Endothelial cell of umbilical vein (primary cell): Measurements from ENCODE around the gene NCSTN. TPM values are rescaled to one million over a fixed set of nuclear protein-coding genes. Genes with fewer than 3 reads are reported as not detected.

ENCODE experiments used
- BruUV-seq: library from RNA; stranded (reverse); fragments of 400-500 nt; replicated peaks from 2 replicates; lab custom pipeline; 2021; lab: Mats Ljungman, UMichigan
- CTCF ChIA-PET: fragments of 300-600, 350-600 bp; sonication (Branson Sonifier 250); formaldehyde crosslinking; loops from one replicate; lab custom pipeline; 2021; ENCODE audit warnings: antibody characterized with exemption, inconsistent platforms; lab: Charles Lee
- POLR2A ChIA-PET: fragments of 300-600, 350-600 bp; sonication (Branson Sonifier 250); formaldehyde crosslinking; loops from one replicate; lab custom pipeline; 2021; ENCODE audit warnings: antibody characterized with exemption, inconsistent platforms; lab: Charles Lee
- DNase-seq: peaks from one replicate; pipeline ENCODE4 v3.0.0-alpha.2; 2011; ENCODE audit warnings: low read depth, low spot score
- FAIRE-seq: peaks from 2 replicates; lab custom pipeline; 2011; peaks lifted over from hg19 to GRCh38; lab: Jason Lieb, UNC
- H2AFZ ChIP-seq: 2 replicates; pipeline ENCODE4 v1.6.0; 2012; ENCODE audit warnings: low read depth, low read length, control low read depth, inconsistent platforms
- H3K27ac ChIP-seq: 2 replicates; pipeline ENCODE4 v1.5.1; 2011; ENCODE audit warnings: low read depth, mild to moderate bottlenecking, control low read depth, low read length, moderate library complexity; ENCODE audit not compliant: insufficient read depth
- H3K27me3 ChIP-seq, 2 experiments: 2 replicates each; pipeline versions ENCODE4 v1.6.0 to v1.6.1; 2011; ENCODE audit warnings: low read length in 2 of 2, mixed read lengths in 1 of 2; ENCODE audit not compliant: control insufficient read depth in 2 of 2, insufficient read depth in 2 of 2
- H3K36me3 ChIP-seq, 2 experiments: 2 replicates in 1 of 2; 3 replicates in 1 of 2; pipeline ENCODE4 v1.5.1; 2011; ENCODE audit warnings: low read length in 2 of 2, mild to moderate bottlenecking in 1 of 2, moderate library complexity in 1 of 2; ENCODE audit not compliant: control insufficient read depth in 2 of 2, insufficient read depth in 2 of 2; ENCODE audit errors: extremely low read depth in 1 of 2
- H3K4me1 ChIP-seq: 3 replicates; pipeline ENCODE4 v1.5.1; 2011; ENCODE audit warnings: mild to moderate bottlenecking, low read length; ENCODE audit not compliant: control insufficient read depth, insufficient read depth; ENCODE audit errors: extremely low read depth
- H3K4me2 ChIP-seq: 2 replicates; pipeline ENCODE4 v1.6.1; 2011; ENCODE audit warnings: low read length, control low read depth, mixed read lengths; ENCODE audit not compliant: insufficient read depth
- H3K4me3 ChIP-seq, 3 experiments: fragments of 200-600 bp in 1 of 3; sonication (generic), shearing (Covaris generic) in 1 of 3; replicated peaks in 1 of 3; 2 replicates each; pipeline ENCODE4 v1.5.1; 2011 to 2016; ENCODE audit warnings: control low read depth in 3 of 3, low read length in 3 of 3, mild to moderate bottlenecking in 2 of 3, inconsistent platforms in 1 of 3, low read depth in 1 of 3, moderate library complexity in 1 of 3; ENCODE audit not compliant: insufficient read depth in 1 of 3
- H3K79me2 ChIP-seq: 2 replicates; pipeline ENCODE4 v1.6.0; 2012; ENCODE audit warnings: low read length, inconsistent platforms; ENCODE audit not compliant: control insufficient read depth, insufficient read depth
- H3K9ac ChIP-seq: replicated peaks from 2 replicates; pipeline ENCODE3; 2011; ENCODE audit warnings: low read length, control low read depth; ENCODE audit not compliant: insufficient read depth; ENCODE audit errors: extremely low read depth
- H3K9me1 ChIP-seq: replicated peaks from 3 replicates; pipeline ENCODE4 v1.6.0; 2011; ENCODE audit warnings: mild to moderate bottlenecking, low read length; ENCODE audit not compliant: control insufficient read depth, insufficient read depth; ENCODE audit errors: extremely low read depth
- H3K9me3 ChIP-seq: replicated peaks from 2 replicates; pipeline ENCODE4 v1.5.1; 2012; ENCODE audit warnings: low read length, inconsistent platforms; ENCODE audit not compliant: control insufficient read depth, insufficient read depth
- H4K20me1 ChIP-seq: replicated peaks from 2 replicates; pipeline ENCODE3; 2011; ENCODE audit warnings: mild to moderate bottlenecking, low read length; ENCODE audit not compliant: control insufficient read depth, insufficient read depth; ENCODE audit errors: extremely low read depth
- CTCF ChIP-seq, 2 donors: IDR thresholded peaks; 1 replicate in 1 of 2; 2 replicates in 1 of 2; pipeline ENCODE4 v1.5.1; 2011; ENCODE audit warnings: low read length in 2 of 2, mild to moderate bottlenecking in 2 of 2, moderate library complexity in 2 of 2, control low read depth in 1 of 2, inconsistent platforms in 1 of 2, low read depth in 1 of 2; ENCODE audit not compliant: insufficient read depth in 1 of 2; ENCODE audit errors: extremely low read depth in 1 of 2
- EZH2 ChIP-seq: IDR thresholded peaks from 2 replicates; pipeline ENCODE4 v1.6.1; 2012; ENCODE audit warnings: borderline replicate concordance, low read depth, mild to moderate bottlenecking, moderate library complexity, low read length, inconsistent platforms; ENCODE audit not compliant: severe bottlenecking
- FOS ChIP-seq: IDR thresholded peaks from 2 replicates; pipeline ENCODE4 v1.6.1; 2011; ENCODE audit warnings: mild to moderate bottlenecking, low read length, moderate library complexity, borderline replicate concordance; ENCODE audit not compliant: insufficient read depth
- GATA2 ChIP-seq: IDR thresholded peaks from 2 replicates; pipeline ENCODE4 v1.7.0; 2011; ENCODE audit warnings: low read depth, mild to moderate bottlenecking, moderate library complexity, mixed read lengths, low read length; ENCODE audit not compliant: insufficient read length, insufficient read depth
- JUN ChIP-seq: IDR thresholded peaks from 2 replicates; pipeline ENCODE4 v1.6.1; 2011; ENCODE audit warnings: borderline replicate concordance, low read depth; ENCODE audit not compliant: insufficient read length, insufficient read depth
- MAX ChIP-seq: IDR thresholded peaks from 2 replicates; pipeline ENCODE4 v1.6.1; 2011; ENCODE audit not compliant: insufficient read depth, insufficient read length
- MYC ChIP-seq: IDR thresholded peaks from one replicate; pipeline ENCODE4 v1.6.1; 2011; ENCODE audit warnings: mild to moderate bottlenecking, low read depth, low read length
- POLR2A ChIP-seq: IDR thresholded peaks from 2 replicates; pipeline ENCODE4 v1.6.1; 2012; ENCODE audit warnings: low read depth, mild to moderate bottlenecking, control low read depth, low read length
- POLR2AphosphoS5 ChIP-seq: IDR thresholded peaks from 2 replicates; pipeline ENCODE4 v1.6.1; 2012; ENCODE audit warnings: low read depth, mild to moderate bottlenecking, control low read depth, low read length, moderate library complexity; ENCODE audit not compliant: insufficient read depth
- dilution Hi-C: fragments of 300-500 bp; cut with MboI; formaldehyde crosslinking; loops from one replicate; pipeline ENCODE4 v1.15.0; 2019; ENCODE audit warnings: low sequenced_read_pairs; ENCODE audit not compliant: extremely low pct_ligation_motif_present
- intact Hi-C: fragments of 100-400 bp; cut with micrococcal nuclease; formaldehyde crosslinking; loops from one replicate; pipeline ENCODE4 v1.10.0; 2022
- polyA plus RNA-seq, 4 experiments: library from polyadenylated mRNA; depleted of rRNA in 3 of 4; stranded (reverse) in 3 of 4; unstranded in 1 of 4; fragments of >200 nt; gene quantifications; 2 replicates each; pipeline versions ENCODE4 v1.2.1 to v1.2.3, GENCODE V29; 2011 to 2012; ENCODE audit warnings: missing spikeins in 1 of 4
- total RNA-seq: library from RNA; stranded (reverse); gene quantifications from 2 replicates; pipeline ENCODE4 v1.2.3, GENCODE V29; 2021

NCSTN gene
- total and polyA plus RNA-seq, 2 donors (not counting 3 experiments of a cell fraction or from before 2014, with no cell fraction given), result 92.5 to 199 TPM

- BruUV-seq, result no TSS peak
- Histone ChIP-seq H4K20me1 (peaks cover 2% of the 10 kb centered on the region), H3K36me3 (peaks cover 26 to 30% of the 10 kb centered on the region in 2 experiments), H3K9ac (no peak overlapping the region), H3K4me3 (no peak overlapping the region), H2AFZ (no peak overlapping the region), H3K9me3 (no peaks in the 10 kb centered on the region), H3K9me1 (no peaks in the 10 kb centered on the region), H3K27me3 (no peaks in the 10 kb centered on the region), H3K27ac (no peak overlapping the region), H3K4me2 (no peak overlapping the region), H3K79me2 (peaks cover 36% of the 10 kb centered on the region), H3K4me1 (no peaks in the 10 kb centered on the region)
- intact Hi-C loops, result no loop called here
- no peak for FAIRE-seq
- CTCF ChIA-PET, result interaction anchor here (2.0 to 2.1 kb wide), 2 partner anchors 17 to 24 kb away, joined by 6 to 13 read pairs; no protein-coding TSS in a partner anchor
- POLR2A ChIA-PET, result no interaction called here
- TF ChIP-seq EZH2 (no peak), MAX (no peak), MYC (no peak), FOS (no peak), JUN (no peak), POLR2A (no peak), GATA2 (no peak), POLR2AphosphoS5 (no peak), CTCF (IDR thresholded peaks at IDR 0.05; ENCODE audit: extremely low read depth in 1 of 2, insufficient read depth in 1 of 2, low read depth in 1 of 2, low read length in 2 of 2) (no peak)
- DNase-seq, result no peak
- dilution Hi-C loops, result no loop called here
Observed at GRCh38 chr1:160315359-160315758, 27.8 kb upstream of the NCSTN start.
